ENCODE results near the gene LRCH1.
"Not testable (repeated sequence)": the region's sequence is repeated elsewhere in the genome, so short reads cannot be mapped to it uniquely, and the experiment has no call there.

The LRCH1 gene

GRCh38 chr13:46516599-46517338, 36.2 kb upstream of the LRCH1 start:
- DNase-seq (ENCODE audit: extremely low spot score), result peak; percentile 12
- ChIA-PET CTCF (no interaction called here), POLR2A (no interaction called here)
- no peak for TF ChIP-seq FOXA1 (IDR thresholded peaks at IDR 0.05)
- no peak for TF ChIP-seq LEF1 (IDR thresholded peaks at IDR 0.05; ENCODE audit: borderline replicate concordance)
- TF ChIP-seq TARDBP (IDR thresholded peaks at IDR 0.05), result no peak
- TF ChIP-seq SUZ12 (IDR thresholded peaks at IDR 0.05), result no peak
- no peak for TF ChIP-seq HDGF (IDR thresholded peaks at IDR 0.05; ENCODE audit: borderline replicate concordance)
- no peak for TF ChIP-seq PKNOX1 (IDR thresholded peaks at IDR 0.05)
- TF ChIP-seq L3MBTL2 (conservative IDR thresholded peaks at IDR 0.05), result no peak

GRCh38 chr13:46517748-46518147, 35.2 kb upstream of the LRCH1 start:
- POLR2A ChIA-PET; DNase-seq (ENCODE audit: extremely low spot score): not testable (repeated sequence)
- CTCF ChIA-PET, result interaction anchor here (0.6 kb wide), 1 partner anchor 68 kb away, joined by 4 read pairs; no protein-coding TSS in a partner anchor

GRCh38 chr13:46519182-46519581, 33.8 kb upstream of the LRCH1 start:
- TF ChIP-seq SUZ12 (IDR thresholded peaks at IDR 0.05), result no peak
- TF ChIP-seq NFRKB (IDR thresholded peaks at IDR 0.05), result no peak
- ChIA-PET CTCF (no interaction called here), POLR2A (no interaction called here)
- DNase-seq (ENCODE audit: extremely low spot score), result no peak

GRCh38 chr13:46520166-46520565, 32.8 kb upstream of the LRCH1 start:
- no peak for DNase-seq (ENCODE audit: extremely low spot score)
- TF ChIP-seq TARDBP (IDR thresholded peaks at IDR 0.05) (no peak), LEF1 (IDR thresholded peaks at IDR 0.05; ENCODE audit: borderline replicate concordance) (no peak), BHLHE40 (IDR thresholded peaks at IDR 0.05; ENCODE audit: borderline replicate concordance) (no peak), ELF4 (IDR thresholded peaks at IDR 0.05) (no peak), FOXM1 (IDR thresholded peaks at IDR 0.05; ENCODE audit: borderline replicate concordance) (no peak)
- CTCF ChIA-PET, result no interaction called here
- POLR2A ChIA-PET, result no interaction called here

- ChIA-PET CTCF (no interaction called here), POLR2A (no interaction called here)
- no peak for TF ChIP-seq FOXA1 (IDR thresholded peaks at IDR 0.05)
- TF ChIP-seq CTBP1 (IDR thresholded peaks at IDR 0.05; ENCODE audit: borderline replicate concordance), result no peak
- no peak for TF ChIP-seq SUZ12 (IDR thresholded peaks at IDR 0.05)
- TF ChIP-seq L3MBTL2 (conservative IDR thresholded peaks at IDR 0.05), result no peak
- TF ChIP-seq FOXK2 (IDR thresholded peaks at IDR 0.05), result no peak
- no peak for DNase-seq (ENCODE audit: extremely low spot score)
Measured at GRCh38 chr13:46521486-46521885, 31.5 kb upstream of the LRCH1 start.

- CTCF ChIA-PET, result no interaction called here
- no peak for DNase-seq (ENCODE audit: extremely low spot score)
- TF ChIP-seq LEF1 (IDR thresholded peaks at IDR 0.05; ENCODE audit: borderline replicate concordance) (no peak), HDGF (IDR thresholded peaks at IDR 0.05; ENCODE audit: borderline replicate concordance) (no peak), L3MBTL2 (conservative IDR thresholded peaks at IDR 0.05) (no peak), SP1 (IDR thresholded peaks at IDR 0.05) (no peak), FOXM1 (IDR thresholded peaks at IDR 0.05; ENCODE audit: borderline replicate concordance) (no peak), ARNT (IDR thresholded peaks at IDR 0.05) (no peak), BHLHE40 (IDR thresholded peaks at IDR 0.05; ENCODE audit: borderline replicate concordance) (no peak), ZNF384 (IDR thresholded peaks at IDR 0.05) (no peak), NFRKB (IDR thresholded peaks at IDR 0.05) (no peak), TARDBP (IDR thresholded peaks at IDR 0.05) (no peak), FOXK2 (IDR thresholded peaks at IDR 0.05) (no peak), CTBP1 (IDR thresholded peaks at IDR 0.05; ENCODE audit: borderline replicate concordance) (no peak), PKNOX1 (IDR thresholded peaks at IDR 0.05) (no peak), ELF4 (IDR thresholded peaks at IDR 0.05) (no peak), FOXA1 (IDR thresholded peaks at IDR 0.05) (no peak), SUZ12 (IDR thresholded peaks at IDR 0.05) (no peak)
- POLR2A ChIA-PET, result no interaction called here
Measured at GRCh38 chr13:46521921-46522747, 30.8 kb upstream of the LRCH1 start.

GRCh38 chr13:46522748-46523030, 30.3 kb upstream of the LRCH1 start:
- TF ChIP-seq CTBP1 (IDR thresholded peaks at IDR 0.05; ENCODE audit: borderline replicate concordance) (no peak), L3MBTL2 (conservative IDR thresholded peaks at IDR 0.05) (no peak), ZNF384 (IDR thresholded peaks at IDR 0.05) (no peak)
- DNase-seq (ENCODE audit: extremely low spot score), result no peak
- ChIA-PET CTCF (no interaction called here), POLR2A (no interaction called here)

Data from HEK293T (cell line).